CD14-positive monocyte (primary cell): ENCODE data around the gene SCPEP1. TPM values are rescaled to one million over a fixed set of nuclear protein-coding genes. Genes with fewer than 3 reads are reported as not detected.
"Not testable (repeated sequence)": the region's sequence is repeated elsewhere in the genome, so short reads cannot be mapped to it uniquely, and the experiment has no call there.

Experiments used
- DNase-seq, 3 donors: peaks; one replicate each; pipeline ENCODE4 v3.0.0-alpha.2; 2011 to 2022
- H2AFZ ChIP-seq: 2 replicates; pipeline ENCODE4 v1.6.0; 2012; ENCODE audit warnings: mild to moderate bottlenecking, low read depth, low read length, inconsistent platforms; ENCODE audit not compliant: insufficient read depth, poor library complexity, severe bottlenecking
- H3K27ac ChIP-seq, 2 donors: 1 replicate in 1 of 2; 2 replicates in 1 of 2; pipeline ENCODE4 v1.5.1; 2012 to 2013; ENCODE audit warnings: low read length in 2 of 2, control low read depth in 1 of 2, inconsistent platforms in 1 of 2, low read depth in 1 of 2, mild to moderate bottlenecking in 1 of 2
- H3K27me3 ChIP-seq, 2 donors: one replicate each; pipeline versions ENCODE4 v1.6.0 to v1.6.1; 2011 to 2013; ENCODE audit warnings: low read length in 2 of 2; ENCODE audit not compliant: control insufficient read depth in 2 of 2, insufficient read depth in 2 of 2
- H3K36me3 ChIP-seq, 2 donors: replicated peaks in 1 of 2; 1 replicate in 1 of 2; 2 replicates in 1 of 2; pipeline versions ENCODE4 v1.5.1 to v1.6.1; 2012 to 2013; ENCODE audit warnings: low read length in 2 of 2, control low read depth in 1 of 2, inconsistent platforms in 1 of 2, mild to moderate bottlenecking in 1 of 2; ENCODE audit not compliant: insufficient read depth in 2 of 2, control insufficient read depth in 1 of 2
- H3K4me1 ChIP-seq, 2 donors: 1 replicate in 1 of 2; 2 replicates in 1 of 2; pipeline versions ENCODE4 v1.5.1 to v1.6.1; 2012 to 2013; ENCODE audit warnings: low read length in 2 of 2, control low read depth in 1 of 2, inconsistent platforms in 1 of 2, mild to moderate bottlenecking in 1 of 2, moderate library complexity in 1 of 2; ENCODE audit not compliant: insufficient read depth in 2 of 2, control insufficient read depth in 1 of 2
- H3K4me2 ChIP-seq: replicated peaks from 2 replicates; pipeline ENCODE3; 2012; ENCODE audit warnings: low read length, moderate library complexity, mild to moderate bottlenecking; ENCODE audit not compliant: poor library complexity, severe bottlenecking; ENCODE audit errors: extremely low read depth
- H3K4me3 ChIP-seq, 3 experiments: fragments of 200-600 bp in 1 of 3; sonication (generic) in 1 of 3; replicated peaks in 1 of 3; 1 replicate in 2 of 3; 2 replicates in 1 of 3; pipeline ENCODE4 v1.5.1; 2011 to 2013; ENCODE audit warnings: low read length in 3 of 3, mild to moderate bottlenecking in 3 of 3, control low read depth in 2 of 3, low read depth in 2 of 3, inconsistent platforms in 1 of 3, moderate library complexity in 1 of 3
- H3K79me2 ChIP-seq: 2 replicates; pipeline ENCODE4 v1.6.0; 2012; ENCODE audit warnings: mild to moderate bottlenecking, control low read depth, inconsistent platforms, low read length, moderate library complexity; ENCODE audit not compliant: insufficient read depth
- H3K9ac ChIP-seq: 2 replicates; pipeline ENCODE4 v1.6.0; 2017; ENCODE audit warnings: low read length, mild to moderate bottlenecking; ENCODE audit not compliant: insufficient read depth, poor library complexity, severe bottlenecking
- H3K9me3 ChIP-seq, 2 donors: replicated peaks in 1 of 2; 1 replicate in 1 of 2; 2 replicates in 1 of 2; pipeline versions ENCODE4 v1.5.1 to v1.6.1; 2012 to 2013; ENCODE audit warnings: low read length in 2 of 2, control low read depth in 1 of 2; ENCODE audit not compliant: control insufficient read depth in 1 of 2, insufficient read depth in 1 of 2
- H4K20me1 ChIP-seq: 2 replicates; pipeline ENCODE4 v1.6.0; 2012; ENCODE audit warnings: mild to moderate bottlenecking, low read length, control low read depth, moderate library complexity; ENCODE audit not compliant: insufficient read depth
- H3K27ac Mint-ChIP-seq, 7 donors: one replicate each; pipeline ENCODE4 v1.8.0; 2020; ENCODE audit warnings: mild to moderate bottlenecking in 7 of 7, mixed read lengths in 7 of 7, moderate library complexity in 6 of 7, inconsistent platforms in 2 of 7
- H3K27me3 Mint-ChIP-seq, 3 donors: one replicate each; pipeline ENCODE4 v1.8.0; 2021 to 2022; ENCODE audit warnings: low read depth in 3 of 3, mild to moderate bottlenecking in 3 of 3, mixed read lengths in 3 of 3, moderate library complexity in 3 of 3, inconsistent platforms in 1 of 3
- H3K36me3 Mint-ChIP-seq, 2 donors: one replicate each; pipeline ENCODE4 v1.8.0; 2020; ENCODE audit warnings: mixed read lengths in 2 of 2, inconsistent platforms in 1 of 2, mild to moderate bottlenecking in 1 of 2
- H3K4me1 Mint-ChIP-seq: one replicate; pipeline ENCODE4 v1.8.0; 2020; ENCODE audit warnings: mild to moderate bottlenecking, mixed read lengths
- H3K4me3 Mint-ChIP-seq, 2 donors: one replicate each; pipeline ENCODE4 v1.8.0; 2020; ENCODE audit warnings: mild to moderate bottlenecking in 2 of 2, mixed read lengths in 2 of 2, moderate library complexity in 1 of 2
- H3K9me3 Mint-ChIP-seq, 7 donors: one replicate each; pipeline ENCODE4 v1.8.0; 2020 to 2022; ENCODE audit warnings: mixed read lengths in 7 of 7, mild to moderate bottlenecking in 6 of 7, moderate library complexity in 6 of 7, inconsistent platforms in 2 of 7
- WGBS: methylation state at CpG from one replicate; pipeline ENCODE4 v1.1.5; 2013; ENCODE audit warnings: missing lambda C conversion rate; ENCODE audit not compliant: insufficient coverage; 5-methylcytosine and 5-hydroxymethylcytosine counted together
- intact Hi-C, 2 donors: fragments of 100-400 bp; cut with micrococcal nuclease; formaldehyde crosslinking; loops; one replicate each; pipeline versions ENCODE4 v1.15.0 to v1.15.1; 2023
- polyA plus RNA-seq, 3 donors: library from polyadenylated mRNA; depleted of rRNA in 1 of 3; unstranded in 2 of 3; stranded (reverse) in 1 of 3; fragments of 300-500 nt in 2 of 3; fragments of >200 nt in 1 of 3; fragmentation: Illumina TruSeq in 2 of 3; gene quantifications; 1 replicate in 2 of 3; 2 replicates in 1 of 3; pipeline ENCODE4 v1.2.3, GENCODE V29; 2012 to 2021
- TF ChIP-seq, protein P1 (sequence below): fragments of 200-600 bp; IDR thresholded peaks from one replicate; pipeline ENCODE4 v1.8.0; 2022; ENCODE audit warnings: antibody characterized with exemption, mild to moderate bottlenecking

SCPEP1 gene
- polyA plus RNA-seq, 3 donors = 373 to 451 (median 426) TPM

DNA sequence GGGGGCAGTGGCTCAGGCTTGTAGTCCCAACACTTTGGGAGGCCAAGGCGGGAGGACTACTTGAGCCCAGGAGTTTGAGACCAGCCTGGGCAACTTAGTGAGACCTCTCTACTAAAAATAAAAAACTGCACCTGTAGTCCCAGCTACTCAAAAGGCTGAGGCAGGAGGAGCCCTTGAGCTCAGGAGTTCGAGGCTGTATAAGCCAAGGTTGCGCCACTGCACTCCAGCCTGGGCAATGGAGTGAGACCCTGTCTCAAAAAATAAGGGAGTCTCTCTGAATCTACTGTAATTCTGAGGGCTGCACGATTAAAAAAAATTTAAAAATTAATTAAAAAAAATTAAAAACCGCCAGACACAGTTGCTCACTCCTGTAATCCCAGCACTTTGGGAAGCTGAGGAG lies 20.9 kb upstream of the SCPEP1 start:
- Mint-ChIP-seq H3K36me3 (peaks cover 8 to 26% of the 10 kb centered on the region in 2 donors), H3K4me3 (no peak overlapping the region), H3K4me1 (peaks cover 12% of the 10 kb centered on the region), H3K9me3 (no peaks in the 10 kb centered on the region), H3K27ac (no peak overlapping the region), H3K27me3 (no peaks in the 10 kb centered on the region)
- Histone ChIP-seq H3K27me3 (no peaks in the 10 kb centered on the region), H4K20me1 (peaks cover 25% of the 10 kb centered on the region), H3K4me3 (no peak overlapping the region), H2AFZ (no peak overlapping the region), H3K36me3 (peaks cover 8 to 24% of the 10 kb centered on the region in 2 donors), H3K27ac (no peak overlapping the region), H3K9me3 (no peaks in the 10 kb centered on the region), H3K79me2 (peaks cover 82% of the 10 kb centered on the region), H3K4me2 (no peak overlapping the region), H3K4me1 (peaks cover 10% of the 10 kb centered on the region in 2 donors), H3K9ac (no peak overlapping the region)
- no peak for DNase-seq
- intact Hi-C loops = no loop called here
- TF ChIP-seq, protein P1, sequence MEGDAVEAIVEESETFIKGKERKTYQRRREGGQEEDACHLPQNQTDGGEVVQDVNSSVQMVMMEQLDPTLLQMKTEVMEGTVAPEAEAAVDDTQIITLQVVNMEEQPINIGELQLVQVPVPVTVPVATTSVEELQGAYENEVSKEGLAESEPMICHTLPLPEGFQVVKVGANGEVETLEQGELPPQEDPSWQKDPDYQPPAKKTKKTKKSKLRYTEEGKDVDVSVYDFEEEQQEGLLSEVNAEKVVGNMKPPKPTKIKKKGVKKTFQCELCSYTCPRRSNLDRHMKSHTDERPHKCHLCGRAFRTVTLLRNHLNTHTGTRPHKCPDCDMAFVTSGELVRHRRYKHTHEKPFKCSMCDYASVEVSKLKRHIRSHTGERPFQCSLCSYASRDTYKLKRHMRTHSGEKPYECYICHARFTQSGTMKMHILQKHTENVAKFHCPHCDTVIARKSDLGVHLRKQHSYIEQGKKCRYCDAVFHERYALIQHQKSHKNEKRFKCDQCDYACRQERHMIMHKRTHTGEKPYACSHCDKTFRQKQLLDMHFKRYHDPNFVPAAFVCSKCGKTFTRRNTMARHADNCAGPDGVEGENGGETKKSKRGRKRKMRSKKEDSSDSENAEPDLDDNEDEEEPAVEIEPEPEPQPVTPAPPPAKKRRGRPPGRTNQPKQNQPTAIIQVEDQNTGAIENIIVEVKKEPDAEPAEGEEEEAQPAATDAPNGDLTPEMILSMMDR = no peak
- WGBS = 89% methylated on average over 3 of the region's 5 CpGs

DNA sequence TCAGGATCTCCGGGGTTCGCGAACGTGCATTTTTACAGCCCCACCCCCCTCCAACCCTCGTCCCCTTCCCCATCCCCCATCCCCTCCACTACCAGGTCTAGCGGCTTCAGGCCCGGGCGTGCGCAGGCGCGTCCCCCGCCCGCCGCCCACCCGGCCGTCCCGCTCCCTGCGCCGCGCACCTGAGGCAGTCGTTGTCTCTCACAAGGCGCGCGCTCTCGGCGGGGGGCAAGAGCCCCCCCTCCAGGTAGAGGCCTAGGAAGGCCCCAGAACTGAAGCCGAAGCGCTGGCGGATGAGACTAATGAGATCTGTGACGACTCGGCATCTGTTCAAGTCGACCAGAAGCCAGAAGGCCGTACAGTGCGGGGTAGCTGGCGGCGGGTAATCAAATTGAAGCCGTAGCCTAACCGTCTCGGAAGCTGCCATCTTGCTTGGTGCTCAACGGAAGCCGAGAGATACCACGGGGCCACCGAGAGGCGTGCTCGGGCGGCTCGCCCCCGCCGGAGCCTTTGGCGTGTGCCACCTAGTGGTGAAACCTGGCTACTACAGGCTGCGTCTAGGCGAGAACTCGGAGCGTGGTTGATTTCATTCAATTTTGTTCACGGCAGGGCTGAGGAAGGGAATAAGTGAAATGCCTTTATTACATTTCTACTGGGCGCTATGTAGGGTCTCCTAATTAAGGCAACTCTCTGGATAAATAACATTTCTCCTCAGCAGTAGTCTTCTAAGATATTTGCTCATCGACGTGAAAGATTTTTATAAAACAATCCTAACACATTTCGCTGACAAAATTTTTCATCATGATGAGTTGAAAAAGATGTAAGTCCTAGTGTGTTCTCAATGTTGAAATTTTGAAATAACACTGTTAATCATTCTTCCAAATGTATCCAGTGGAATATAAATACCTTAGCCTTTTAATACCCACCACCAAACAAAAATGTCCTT lies 17.1 kb upstream of the SCPEP1 start, which contains the start of gene COIL:
Gene COIL (minus strand): TSS at position 455 of the 943 bp plus-strand sequence. CDS start 31 bp downstream, at position 424.
- Mint-ChIP-seq H3K27ac (peak within 1 kb of the TSS; percentile 70 to 92 (median 88)), H3K27me3 (peaks cover 0 to 2% (median 1%) of the 10 kb centered on the region in 3 donors), H3K36me3 (peaks cover 2 to 5% of the 10 kb centered on the region in 2 donors), H3K4me3 (peak within 1 kb of the TSS; percentile 77 to 84), H3K4me1 (peaks cover 12% of the 10 kb centered on the region), H3K9me3 (peaks cover 0 to 2% (median 0%) of the 10 kb centered on the region in 7 donors)
- TF ChIP-seq, protein P1 = peak; percentile 99
- peak; percentile 85 to 90 (median 86) for DNase-seq
- Histone ChIP-seq H3K4me2 (peak within 1 kb of the TSS; percentile 82), H4K20me1 (peaks cover 7% of the 10 kb centered on the region), H3K79me2 (peaks cover 47% of the 10 kb centered on the region), H3K4me3 (peak within 1 kb of the TSS; percentile 81 to 98 (median 96)), H3K27ac (peak within 1 kb of the TSS; percentile 70 to 95), H3K27me3 (no peaks in the 10 kb centered on the region), H3K9me3 (no peaks in the 10 kb centered on the region), H3K36me3 (no peaks in the 10 kb centered on the region), H3K4me1 (peaks cover 10% of the 10 kb centered on the region in 2 donors), H2AFZ (peak within 1 kb of the TSS; percentile 98), H3K9ac (peak within 1 kb of the TSS; percentile 91)
- intact Hi-C loops = loop anchor here in 1 of 2 donors (5.0 kb wide), 1 partner anchor 144 kb away; no protein-coding TSS in a partner anchor
- WGBS = 0% methylated on average over 44 of the region's 59 CpGs

DNA sequence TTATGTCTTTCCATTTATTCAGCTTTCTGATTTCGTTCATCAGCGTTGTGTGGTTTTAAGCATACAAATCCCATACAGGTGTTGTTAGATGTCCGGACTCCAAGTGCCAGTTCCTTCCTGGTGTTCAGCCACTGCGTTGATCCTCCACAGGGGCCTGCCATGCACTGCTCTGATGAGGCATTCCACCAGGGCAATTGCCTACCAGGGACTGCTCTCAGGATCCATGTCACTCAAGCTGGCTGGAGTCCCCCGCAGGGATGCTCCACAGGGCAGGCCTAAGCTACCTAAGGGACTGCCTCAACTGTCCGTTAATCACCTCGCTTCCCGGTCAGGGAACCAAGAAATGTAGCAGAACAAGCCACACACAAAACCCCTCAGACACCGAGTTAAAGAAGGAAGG lies 12.7 kb upstream of the SCPEP1 start:
- H3K9me3 ChIP-seq, H3K27ac ChIP-seq, H3K4me1 ChIP-seq, H3K4me2 ChIP-seq, DNase-seq, H3K27me3 ChIP-seq, H3K4me3 ChIP-seq, H2AFZ ChIP-seq, H3K27me3 Mint-ChIP-seq, H3K9ac ChIP-seq, H3K4me1 Mint-ChIP-seq, H3K36me3 ChIP-seq, H3K9me3 Mint-ChIP-seq, H4K20me1 ChIP-seq, intact Hi-C loops, H3K27ac Mint-ChIP-seq, H3K4me3 Mint-ChIP-seq, H3K36me3 Mint-ChIP-seq, H3K79me2 ChIP-seq: not testable (repeated sequence)
- 97% methylated on average over 9 of the region's 9 CpGs for WGBS
